SK-N-SH (cell line): ENCODE results near the gene MYH7B. TPM values are rescaled to one million over a fixed set of nuclear protein-coding genes. Genes with fewer than 3 reads are reported as not detected.

Experiments
- CTCF ChIA-PET: fragments of 300-600, 350-600 bp; formaldehyde crosslinking; extraction: SDS; loops from one replicate; lab custom pipeline; 2021; lab: Yijun Ruan, JAX
- POLR2A ChIA-PET: fragments of 350-600 bp; sonication (Branson Sonifier 250); formaldehyde crosslinking; extraction: SDS; loops from one replicate; lab custom pipeline; 2020; ENCODE audit warnings: antibody characterized with exemption, inconsistent platforms; lab: Yijun Ruan, JAX
- DNase-seq: peaks from one replicate; pipeline ENCODE4 v3.0.0; 2012
- H2AFZ ChIP-seq: fragments of 200-600 bp; sonication (generic); 2 replicates; pipeline ENCODE4 v1.8.1; 2016; ENCODE audit warnings: antibody characterized with exemption, mild to moderate bottlenecking, low read depth
- H3F3A ChIP-seq: fragments of 200-600 bp; sonication (generic); replicated peaks from 2 replicates; pipeline ENCODE3; 2016; ENCODE audit warnings: antibody characterized with exemption, mild to moderate bottlenecking; ENCODE audit not compliant: insufficient read depth
- H3K27ac ChIP-seq, 2 experiments: fragments of 200-500 bp in 1 of 2; fragments of 200-600 bp in 1 of 2; sonication (Bioruptor generic) in 1 of 2; sonication (generic), shearing (Covaris generic) in 1 of 2; 2 replicates each; pipeline versions ENCODE4 v1.5.1 to v1.6.1; 2014 to 2016; ENCODE audit warnings: low read depth in 2 of 2, inconsistent platforms in 1 of 2, low read length in 1 of 2, mild to moderate bottlenecking in 1 of 2, mixed read lengths in 1 of 2
- H3K27me3 ChIP-seq: fragments of 200-600 bp; sonication (generic), shearing (Covaris generic); 2 replicates; pipeline ENCODE4 v1.6.1; 2016; ENCODE audit warnings: mixed run types; ENCODE audit not compliant: insufficient read depth
- H3K36me3 ChIP-seq, 2 experiments: fragments of 200-500 bp in 1 of 2; fragments of 200-600 bp in 1 of 2; sonication (Bioruptor generic) in 1 of 2; sonication (generic) in 1 of 2; replicated peaks in 1 of 2; 2 replicates each; pipeline versions ENCODE3 to v1.5.1; 2014 to 2016; ENCODE audit warnings: low read length in 1 of 2, mild to moderate bottlenecking in 1 of 2; ENCODE audit not compliant: insufficient read depth in 2 of 2, control insufficient read depth in 1 of 2
- H3K4me1 ChIP-seq, 2 experiments: fragments of 200-500 bp in 1 of 2; fragments of 200-600 bp in 1 of 2; sonication (Bioruptor generic) in 1 of 2; sonication (generic), shearing (Covaris generic) in 1 of 2; 2 replicates each; pipeline versions ENCODE4 v1.5.1 to v1.6.1; 2014 to 2016; ENCODE audit warnings: low read depth in 1 of 2, low read length in 1 of 2, mixed run types in 1 of 2; ENCODE audit not compliant: insufficient read depth in 2 of 2, control insufficient read depth in 1 of 2
- H3K4me2 ChIP-seq: fragments of 200-600 bp; sonication (generic), shearing (Covaris generic); 2 replicates; pipeline ENCODE4 v1.6.1; 2017; ENCODE audit warnings: mixed run types
- H3K4me3 ChIP-seq, 2 experiments: fragments of 200-500 bp in 1 of 2; fragments of 200-600 bp in 1 of 2; sonication (Bioruptor generic) in 1 of 2; sonication (generic), shearing (Covaris generic) in 1 of 2; 2 replicates each; pipeline versions ENCODE4 v1.5.1 to v1.8.1; 2014 to 2016; ENCODE audit warnings: low read depth in 2 of 2, inconsistent platforms in 1 of 2, low read length in 1 of 2, mild to moderate bottlenecking in 1 of 2, mixed read lengths in 1 of 2, moderate library complexity in 1 of 2
- H3K79me2 ChIP-seq: fragments of 200-600 bp; sonication (generic); 2 replicates; pipeline ENCODE4 v1.8.1; 2017; ENCODE audit warnings: mild to moderate bottlenecking; ENCODE audit not compliant: insufficient read depth
- H3K9ac ChIP-seq: fragments of 200-600 bp; sonication (generic); 2 replicates; pipeline ENCODE4 v1.6.1; 2017; ENCODE audit warnings: mixed run types
- H3K9me2 ChIP-seq: fragments of 200-600 bp; sonication (generic); 2 replicates; pipeline ENCODE4 v1.6.1; 2017; ENCODE audit warnings: mixed run types
- H3K9me3 ChIP-seq: fragments of 200-600 bp; sonication (generic); 2 replicates; pipeline ENCODE4 v1.6.1; 2017; ENCODE audit warnings: mixed run types, mild to moderate bottlenecking, moderate library complexity
- H4K20me1 ChIP-seq: fragments of 200-600 bp; sonication (generic); 2 replicates; pipeline ENCODE4 v1.6.1; 2017; ENCODE audit warnings: mild to moderate bottlenecking, mixed run types; ENCODE audit not compliant: insufficient read depth
- EZH2phosphoT487 ChIP-seq: fragments of 200-600 bp; sonication (generic); IDR thresholded peaks from 2 replicates; pipeline ENCODE4 v1.6.1; 2017; ENCODE audit warnings: low read depth, mixed run types, mild to moderate bottlenecking, antibody characterized with exemption, moderate library complexity, borderline replicate concordance
- FOSL2 ChIP-seq: IDR thresholded peaks from 2 replicates; pipeline ENCODE4 v1.4.0; 2012; ENCODE audit warnings: low read depth, mild to moderate bottlenecking, moderate library complexity, borderline replicate concordance
- FOXJ3 ChIP-seq: sonication (generic); formaldehyde crosslinking; IDR thresholded peaks from 2 replicates; pipeline ENCODE4 v1.5.1; 2020; ENCODE audit warnings: mild to moderate bottlenecking, missing genetic modification reagents
- GABPA ChIP-seq: IDR thresholded peaks from 2 replicates; pipeline ENCODE4 v1.4.0; 2012; ENCODE audit warnings: low read depth, mild to moderate bottlenecking
- GATA2 ChIP-seq: sonication (generic); formaldehyde crosslinking; IDR thresholded peaks from 2 replicates; pipeline ENCODE4 v1.5.0; 2020; ENCODE audit warnings: mild to moderate bottlenecking, missing genetic modification reagents
- IRF3 ChIP-seq: fragments of 150-350 bp; IDR thresholded peaks from 2 replicates; pipeline ENCODE4 v1.6.1; 2016; ENCODE audit warnings: mild to moderate bottlenecking, low read depth, low read length
- JUND ChIP-seq: IDR thresholded peaks from 2 replicates; pipeline ENCODE4 v1.4.0; 2012
- MAX ChIP-seq: IDR thresholded peaks from 2 replicates; pipeline ENCODE4 v1.4.0; 2012; ENCODE audit warnings: low read depth
- MXI1 ChIP-seq: IDR thresholded peaks from 2 replicates; pipeline ENCODE4 v1.6.1; 2012; ENCODE audit warnings: mild to moderate bottlenecking, low read depth, low read length, improper control_type of control experiment
- NFIC ChIP-seq: IDR thresholded peaks from 2 replicates; pipeline ENCODE4 v1.4.0; 2012; ENCODE audit warnings: borderline replicate concordance
- PBX3 ChIP-seq: IDR thresholded peaks from 2 replicates; pipeline ENCODE4; 2012
- POLR2AphosphoS5 ChIP-seq: IDR thresholded peaks from 2 replicates; pipeline ENCODE4 v1.6.1; 2012; ENCODE audit warnings: low read depth, low read length
- RFX5 ChIP-seq: IDR thresholded peaks from 2 replicates; pipeline ENCODE4 v1.6.1; 2012; ENCODE audit warnings: mild to moderate bottlenecking, improper control_type of control experiment, low read length
- TCF12 ChIP-seq: IDR thresholded peaks from 2 replicates; pipeline ENCODE4 v1.4.0; 2012
- TEAD4 ChIP-seq: IDR thresholded peaks from 2 replicates; pipeline ENCODE4 v1.4.0; 2012; ENCODE audit warnings: mild to moderate bottlenecking, borderline replicate concordance; ENCODE audit not compliant: insufficient read depth
- USF2 ChIP-seq: fragments of 150-350 bp; IDR thresholded peaks from 2 replicates; pipeline ENCODE4 v1.6.1; 2017; ENCODE audit warnings: antibody characterized with exemption, low read length, low read depth, borderline replicate concordance
- YY1 ChIP-seq: IDR thresholded peaks from 2 replicates; pipeline ENCODE4 v1.4.0; 2012; ENCODE audit warnings: low read depth, mild to moderate bottlenecking
- ZBTB33 ChIP-seq: IDR thresholded peaks from 2 replicates; pipeline ENCODE4 v1.4.0; 2012; ENCODE audit warnings: low read depth, borderline replicate concordance
- WGBS: methylation state at CpG from one replicate; pipeline ENCODE4 v1.1.6; 2017; ENCODE audit warnings: low lambda C conversion rate; 5-methylcytosine and 5-hydroxymethylcytosine counted together
- polyA plus RNA-seq, 3 experiments: library from polyadenylated mRNA; depleted of rRNA; stranded (reverse); fragments of >200 nt; gene quantifications; 2 replicates each; pipeline ENCODE4 v1.2.3, GENCODE V29; 2012

Gene MYH7B
- polyA plus RNA-seq, 1 of the 3 experiments (the other 2 are of a cell fraction), result 0.41 TPM

GRCh38 chr20:34907616-34908469 lies 47.8 kb upstream of the MYH7B start (continued):
- TF ChIP-seq YY1, result no peak
- no peak for TF ChIP-seq IRF3
- peak; percentile 98 for TF ChIP-seq NFIC
- TF ChIP-seq MAX, result no peak
- TF ChIP-seq TEAD4, result peak; percentile 74
- 0 out of 2 replicates have a peak, but pooled peaks have one; percentile 23 for TF ChIP-seq ZBTB33
- peak; percentile 81 for TF ChIP-seq JUND
- TF ChIP-seq FOSL2, result peak; percentile 83
- peak; percentile 84 for TF ChIP-seq TCF12

GRCh38 chr20:34915131-34915530 lies 40.5 kb upstream of the MYH7B start:
- WGBS, result 86% methylated on average over 4 of the region's 4 CpGs
- H3K4me3 ChIP-seq, result no peak overlapping the region

More at GRCh38 chr20:34915131-34915530, 40.5 kb upstream of the MYH7B start:
- peak; percentile 24 for DNase-seq
- no peaks in the 10 kb centered on the region for H3K9me3 ChIP-seq
- no peak overlapping the region for H3K9ac ChIP-seq
- no peak for TF ChIP-seq GABPA
- no peak for TF ChIP-seq YY1
- no peak for TF ChIP-seq IRF3
- TF ChIP-seq EZH2phosphoT487, result no peak
- TF ChIP-seq MXI1, result no peak
- no peak for TF ChIP-seq JUND
- TF ChIP-seq RFX5, result no peak
- no peak for TF ChIP-seq FOXJ3 (CRISPR knock-in tag)
- TF ChIP-seq PBX3, result no peak
- no peak for TF ChIP-seq USF2
- no peak for TF ChIP-seq POLR2AphosphoS5
- TF ChIP-seq GATA2, result no peak
- TF ChIP-seq TCF12, result no peak
- H2AFZ ChIP-seq, result no peak overlapping the region
- ChIA-PET POLR2A (interaction anchor here (0.8 kb wide), 1 partner anchor 12 kb away, joined by 3 read pairs; no protein-coding TSS in a partner anchor), CTCF (interaction anchor here (1.5 kb wide), 1 partner anchor 42 kb away, joined by 3 read pairs; no protein-coding TSS in a partner anchor)
- H3K79me2 ChIP-seq, result peaks cover 4% of the 10 kb centered on the region; the same call in 1 of the 2 replicates
- no peak overlapping the region for H3K4me2 ChIP-seq
- H3K27me3 ChIP-seq, result no peaks in the 10 kb centered on the region
- no peaks in the 10 kb centered on the region for H4K20me1 ChIP-seq
- no peaks in the 10 kb centered on the region for H3K36me3 ChIP-seq
- H3F3A ChIP-seq, result no peaks in the 10 kb centered on the region
- no peaks in the 10 kb centered on the region for H3K9me2 ChIP-seq
- H3K27ac ChIP-seq, result no peak overlapping the region
- peaks cover 0 to 3% of the 10 kb centered on the region in 2 experiments; a peak in 1 of 4 replicates for H3K4me1 ChIP-seq
